ENCODE measurements around the gene SEPTIN1. TPM values are rescaled to one million over a fixed set of nuclear protein-coding genes. Genes with fewer than 3 reads are reported as not detected.

SEPTIN1 gene, protein sequence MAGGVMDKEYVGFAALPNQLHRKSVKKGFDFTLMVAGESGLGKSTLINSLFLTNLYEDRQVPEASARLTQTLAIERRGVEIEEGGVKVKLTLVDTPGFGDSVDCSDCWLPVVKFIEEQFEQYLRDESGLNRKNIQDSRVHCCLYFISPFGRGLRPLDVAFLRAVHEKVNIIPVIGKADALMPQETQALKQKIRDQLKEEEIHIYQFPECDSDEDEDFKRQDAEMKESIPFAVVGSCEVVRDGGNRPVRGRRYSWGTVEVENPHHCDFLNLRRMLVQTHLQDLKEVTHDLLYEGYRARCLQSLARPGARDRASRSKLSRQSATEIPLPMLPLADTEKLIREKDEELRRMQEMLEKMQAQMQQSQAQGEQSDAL
- total RNA-seq (2014; rRNA removed; shearing (Covaris generic)) = 0.23 and 0.45 TPM in 2 replicates

DNA sequence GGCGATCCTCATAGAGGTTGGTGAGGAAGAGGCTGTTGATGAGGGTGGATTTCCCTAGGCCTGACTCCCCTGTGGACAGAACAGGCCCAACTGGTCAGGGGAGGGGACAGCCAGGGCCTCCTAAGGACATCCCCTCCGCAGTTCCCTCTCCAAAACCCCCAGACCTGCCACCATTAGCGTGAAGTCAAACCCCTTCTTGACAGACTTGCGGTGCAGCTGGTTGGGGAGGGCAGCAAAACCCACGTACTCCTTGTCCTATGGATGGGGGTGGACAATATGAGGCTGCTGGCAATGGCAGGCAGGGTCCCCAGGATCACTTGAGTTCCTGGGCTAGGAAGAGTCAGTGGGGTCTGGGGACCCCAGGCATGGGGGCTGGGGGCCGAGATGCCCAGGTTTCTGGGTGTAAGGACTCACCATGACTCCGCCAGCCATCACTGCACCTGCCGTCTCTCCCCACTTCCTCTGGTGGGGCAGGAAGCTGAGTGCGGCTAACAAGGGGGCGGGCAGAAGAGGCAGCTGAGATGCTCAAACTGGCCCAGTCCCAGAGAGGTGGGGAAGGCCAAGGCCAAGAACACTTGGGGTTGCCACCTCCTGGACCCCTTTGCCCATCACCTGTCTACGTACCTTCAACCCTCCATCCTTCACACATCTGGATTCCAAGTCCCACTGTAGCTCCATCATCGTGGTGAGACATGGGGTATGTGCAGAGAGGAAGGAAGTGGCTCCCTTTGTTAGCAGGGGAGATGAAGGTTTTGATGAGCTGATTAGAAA lies at the start of gene SEPTIN1:
SEPTIN1 (minus strand) TSS at position 451 of the 771 bp plus-strand sequence; CDS start at position 432, 19 bp downstream.
- H3K36me3 ChIP-seq = no peaks in the 10 kb centered on the region
- peaks cover under 1% of the 10 kb centered on the region; the same call in 1 of the 2 replicates for H3K4me1 ChIP-seq
- H3K4me3 ChIP-seq = no peak within 1 kb of the TSS
- H3K27ac ChIP-seq = no peak within 1 kb of the TSS
- DNase-seq = no peak
- H3K9me3 ChIP-seq (replicated peaks) = no peaks in the 10 kb centered on the region
- H3K27me3 ChIP-seq = no peaks in the 10 kb centered on the region

DNA sequence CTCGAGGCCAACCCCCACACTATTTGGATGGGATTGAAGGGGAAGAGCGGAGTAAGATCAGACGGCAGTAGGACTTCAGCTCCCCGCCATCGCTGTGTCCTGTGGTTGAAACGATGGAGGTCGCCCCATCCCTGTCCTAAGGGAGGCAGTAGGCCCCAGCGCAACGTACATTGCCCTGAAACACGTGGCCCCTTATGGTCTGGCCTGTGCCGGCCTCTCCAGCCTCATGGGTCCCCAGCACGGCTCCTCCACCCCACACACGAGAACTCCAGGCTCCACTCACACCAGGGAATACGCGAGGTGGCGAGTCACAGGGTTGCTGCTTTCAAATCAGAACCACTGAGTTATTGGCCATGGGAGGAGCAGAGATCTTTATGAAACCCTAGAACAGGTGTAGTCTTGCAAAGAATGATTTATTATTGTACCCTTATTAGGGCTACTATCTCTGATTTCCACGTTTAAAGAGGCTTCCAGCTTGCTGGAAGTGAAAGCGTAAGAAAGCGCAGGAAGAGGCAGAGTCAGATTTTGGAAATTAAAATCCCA lies 48.1 kb upstream of the SEPTIN1 start:
- Histone ChIP-seq H3K27me3 (no peaks in the 10 kb centered on the region), H3K9me3 (replicated peaks) (no peaks in the 10 kb centered on the region), H3K27ac (peak overlapping the region; percentile 5; the same call in 1 of the 2 replicates), H3K4me1 (0 out of 2 replicates have a peak, but pooled peaks cover 5% of the 10 kb centered on the region), H3K4me3 (peak overlapping the region; percentile 73), H3K36me3 (peaks cover 18% of the 10 kb centered on the region)
- peak; percentile 80 to 87 for DNase-seq

DNA sequence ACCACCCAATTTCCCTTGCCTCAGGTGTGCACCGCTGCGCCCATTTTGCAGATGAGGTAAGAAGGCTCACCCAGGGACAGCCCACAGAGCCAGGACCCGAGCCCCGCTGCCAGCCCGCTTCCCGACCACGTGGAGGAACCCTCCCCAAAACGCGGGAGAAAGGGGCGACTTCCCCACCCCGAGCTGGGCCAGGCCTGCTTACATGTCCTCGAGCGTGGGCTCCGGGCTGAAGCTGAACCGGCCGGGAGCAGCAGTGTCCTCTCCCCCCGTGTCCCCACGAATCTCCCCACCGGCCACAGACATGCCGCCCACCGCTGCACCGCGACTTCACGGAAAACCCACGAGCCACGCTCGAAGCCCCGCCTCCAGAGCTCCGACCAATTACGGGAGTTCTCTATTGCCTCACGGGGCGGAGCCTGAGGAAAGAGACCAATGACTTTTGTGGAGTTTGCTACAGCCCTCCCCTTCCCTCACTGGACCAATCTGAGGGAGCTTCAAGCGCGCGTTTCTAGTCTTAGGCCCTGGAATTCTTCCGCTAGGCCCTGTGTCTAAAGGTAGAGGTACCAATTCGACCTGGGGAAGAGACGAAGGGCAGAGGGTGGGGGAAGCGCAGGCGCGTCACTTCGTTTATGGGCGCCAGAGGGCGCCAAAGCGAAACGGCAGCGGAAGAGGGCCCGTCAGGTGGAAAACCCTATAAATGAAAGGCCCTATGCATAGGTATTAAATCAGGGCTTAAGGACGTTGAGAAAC lies 47.5 kb upstream of the SEPTIN1 start, which contains the start of gene DCTPP1:
DCTPP1 (minus strand) TSS at position 353 of the 750 bp plus-strand sequence; CDS start at position 303, 50 bp downstream.
- Histone ChIP-seq H3K27ac (peak within 1 kb of the TSS; percentile 56), H3K4me1 (0 out of 2 replicates have a peak, but pooled peaks cover 5% of the 10 kb centered on the region), H3K27me3 (no peaks in the 10 kb centered on the region), H3K9me3 (replicated peaks) (no peaks in the 10 kb centered on the region), H3K36me3 (peaks cover 21% of the 10 kb centered on the region), H3K4me3 (peak within 1 kb of the TSS; percentile 73)
- DNase-seq = peak; percentile 98 to 100

DNA sequence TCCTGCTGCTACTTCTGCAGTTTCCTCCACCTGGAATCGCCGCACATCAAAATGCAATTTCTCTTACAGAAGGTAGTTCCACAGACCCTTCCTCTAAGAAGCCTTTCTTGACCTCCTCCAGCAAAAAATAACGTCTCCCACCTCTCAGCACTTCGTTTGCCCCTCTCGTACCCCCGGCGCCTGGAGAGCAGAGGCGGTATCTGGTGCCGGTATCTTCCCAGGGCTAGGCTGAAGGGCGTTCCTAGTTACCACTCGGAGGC lies 47.0 kb upstream of the SEPTIN1 start:
- Histone ChIP-seq H3K4me3 (peak overlapping the region; percentile 73), H3K27me3 (no peaks in the 10 kb centered on the region), H3K27ac (peak overlapping the region; percentile 56), H3K4me1 (0 out of 2 replicates have a peak, but pooled peaks cover 5% of the 10 kb centered on the region), H3K9me3 (replicated peaks) (no peaks in the 10 kb centered on the region), H3K36me3 (peaks cover 26% of the 10 kb centered on the region)
- no peak for DNase-seq

DNA sequence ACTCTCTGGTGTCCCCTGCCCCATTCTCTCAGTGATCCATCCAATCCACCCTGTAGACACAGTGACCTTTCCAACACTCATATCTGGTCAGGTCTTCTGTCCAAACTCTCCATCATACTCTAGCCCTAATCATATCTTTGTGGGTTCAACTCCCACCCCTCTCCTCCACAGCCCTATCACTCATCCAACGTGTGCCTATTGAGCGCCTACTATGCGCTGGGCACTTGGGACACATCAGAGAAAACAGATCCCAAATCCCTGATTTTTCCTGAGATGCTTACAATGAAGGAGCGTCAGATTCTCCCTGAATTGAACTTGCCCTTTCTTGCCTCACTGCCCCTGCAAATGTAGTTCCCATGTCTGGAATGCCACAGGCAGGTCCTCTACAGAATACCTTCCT lies 45.7 kb upstream of the SEPTIN1 start:
- Histone ChIP-seq H3K27ac (no peak overlapping the region), H3K27me3 (no peaks in the 10 kb centered on the region), H3K4me1 (0 out of 2 replicates have a peak, but pooled peaks cover 5% of the 10 kb centered on the region), H3K4me3 (no peak overlapping the region), H3K9me3 (replicated peaks) (no peaks in the 10 kb centered on the region), H3K36me3 (peaks cover 36% of the 10 kb centered on the region)
- DNase-seq = no peak

DNA sequence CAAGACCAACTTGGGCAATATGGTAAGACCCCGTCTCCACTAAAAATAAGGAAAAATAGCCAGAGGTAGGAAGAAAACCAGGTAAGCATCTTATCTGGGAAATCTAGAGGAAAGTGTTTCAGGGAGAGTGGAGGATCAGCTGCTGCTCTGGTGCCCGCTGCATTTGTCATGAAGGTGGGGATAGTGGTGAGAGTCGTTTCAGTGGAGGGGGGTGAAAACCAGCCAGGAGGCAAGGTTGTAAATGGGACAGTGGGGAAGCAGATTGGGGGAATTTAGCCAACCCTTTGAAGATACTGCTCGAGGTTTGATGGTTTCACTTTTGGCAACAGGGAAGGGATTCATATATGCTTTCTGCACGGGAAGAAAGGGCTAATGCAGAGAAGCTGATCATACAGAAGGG lies 38.6 kb upstream of the SEPTIN1 start:
- H3K36me3 ChIP-seq = peaks cover 57% of the 10 kb centered on the region

DNA sequence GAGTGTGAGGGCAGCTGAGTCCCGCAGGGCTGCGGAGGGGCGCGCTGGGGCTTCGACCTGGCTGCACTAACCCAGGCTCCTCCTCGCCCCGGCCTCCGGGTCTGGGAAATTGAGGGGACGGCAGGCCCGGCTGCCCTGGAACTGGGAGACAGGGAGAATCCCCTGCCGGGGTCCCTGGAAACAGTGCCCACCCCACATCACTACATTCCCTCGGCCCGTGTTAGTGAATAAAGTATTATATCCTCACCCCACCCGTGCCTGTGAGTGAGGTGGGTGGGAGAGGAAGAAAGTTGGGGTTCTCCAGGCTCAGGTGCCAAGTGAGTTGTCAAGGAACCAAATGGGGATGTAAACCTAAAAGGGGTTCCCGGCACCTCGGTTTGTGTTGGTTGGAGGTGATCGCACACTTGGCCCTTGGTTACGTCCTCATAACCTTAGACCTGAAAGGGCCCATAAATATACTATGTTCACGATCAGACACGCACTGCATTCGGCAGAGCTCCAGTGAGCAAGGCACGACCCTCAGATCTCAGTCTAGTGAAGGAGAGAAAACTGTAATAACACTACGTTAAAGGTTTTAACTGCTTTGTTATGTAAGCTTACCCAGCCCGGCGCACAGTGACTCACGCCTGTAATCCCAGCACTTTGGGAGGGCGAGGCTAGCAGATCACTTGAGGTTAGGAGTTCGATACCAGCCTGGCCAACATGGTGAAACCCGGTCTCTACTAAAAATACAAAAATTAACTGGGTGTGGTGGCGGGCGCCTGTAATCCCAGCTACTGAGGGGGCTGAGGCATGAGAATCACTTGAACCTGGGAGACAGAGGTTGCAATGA lies 36.2 kb upstream of the SEPTIN1 start:
- Histone ChIP-seq H3K4me3 (no peak overlapping the region), H3K36me3 (peaks cover 49% of the 10 kb centered on the region), H3K27ac (no peak overlapping the region)

More for the DNA sequence above, 38.6 kb upstream of the SEPTIN1 start:
- no peaks in the 10 kb centered on the region for H3K4me1 ChIP-seq
- no peak for DNase-seq
- H3K27ac ChIP-seq = no peak overlapping the region
- H3K4me3 ChIP-seq = no peak overlapping the region
- no peaks in the 10 kb centered on the region for H3K27me3 ChIP-seq
- no peaks in the 10 kb centered on the region for H3K9me3 ChIP-seq (replicated peaks)

DNA sequence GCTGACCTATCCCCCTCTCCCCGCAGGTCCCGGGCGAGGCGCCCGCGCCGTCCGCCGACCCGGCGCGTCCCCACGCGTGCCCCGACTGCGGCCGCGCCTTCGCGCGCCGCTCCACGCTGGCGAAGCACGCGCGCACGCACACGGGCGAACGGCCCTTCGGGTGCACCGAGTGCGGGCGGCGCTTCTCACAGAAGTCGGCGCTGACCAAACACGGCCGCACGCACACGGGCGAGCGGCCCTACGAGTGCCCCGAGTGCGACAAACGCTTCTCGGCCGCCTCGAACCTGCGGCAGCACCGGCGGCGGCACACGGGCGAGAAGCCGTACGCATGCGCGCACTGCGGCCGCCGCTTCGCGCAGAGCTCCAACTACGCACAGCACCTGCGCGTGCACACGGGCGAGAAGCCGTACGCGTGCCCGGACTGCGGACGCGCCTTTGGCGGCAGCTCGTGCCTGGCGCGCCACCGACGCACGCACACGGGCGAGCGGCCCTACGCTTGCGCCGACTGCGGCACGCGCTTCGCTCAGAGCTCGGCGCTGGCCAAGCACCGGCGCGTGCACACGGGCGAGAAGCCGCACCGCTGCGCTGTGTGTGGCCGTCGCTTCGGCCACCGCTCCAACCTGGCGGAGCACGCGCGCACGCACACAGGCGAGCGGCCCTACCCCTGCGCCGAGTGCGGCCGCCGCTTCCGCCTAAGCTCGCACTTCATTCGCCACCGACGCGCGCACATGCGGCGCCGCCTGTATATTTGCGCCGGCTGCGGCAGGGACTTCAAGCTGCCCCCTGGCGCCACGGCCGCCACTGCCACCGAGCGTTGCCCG lies 35.4 kb upstream of the SEPTIN1 start:
- Histone ChIP-seq H3K27me3 (no peaks in the 10 kb centered on the region), H3K27ac (no peak overlapping the region), H3K36me3 (peaks cover 49% of the 10 kb centered on the region), H3K4me1 (no peaks in the 10 kb centered on the region), H3K4me3 (no peak overlapping the region), H3K9me3 (replicated peaks) (no peaks in the 10 kb centered on the region)
- no peak for DNase-seq

More for the DNA sequence above, 36.2 kb upstream of the SEPTIN1 start:
- H3K27me3 ChIP-seq = no peaks in the 10 kb centered on the region
- no peak for DNase-seq
- no peaks in the 10 kb centered on the region for H3K9me3 ChIP-seq (replicated peaks)
- no peaks in the 10 kb centered on the region for H3K4me1 ChIP-seq

DNA sequence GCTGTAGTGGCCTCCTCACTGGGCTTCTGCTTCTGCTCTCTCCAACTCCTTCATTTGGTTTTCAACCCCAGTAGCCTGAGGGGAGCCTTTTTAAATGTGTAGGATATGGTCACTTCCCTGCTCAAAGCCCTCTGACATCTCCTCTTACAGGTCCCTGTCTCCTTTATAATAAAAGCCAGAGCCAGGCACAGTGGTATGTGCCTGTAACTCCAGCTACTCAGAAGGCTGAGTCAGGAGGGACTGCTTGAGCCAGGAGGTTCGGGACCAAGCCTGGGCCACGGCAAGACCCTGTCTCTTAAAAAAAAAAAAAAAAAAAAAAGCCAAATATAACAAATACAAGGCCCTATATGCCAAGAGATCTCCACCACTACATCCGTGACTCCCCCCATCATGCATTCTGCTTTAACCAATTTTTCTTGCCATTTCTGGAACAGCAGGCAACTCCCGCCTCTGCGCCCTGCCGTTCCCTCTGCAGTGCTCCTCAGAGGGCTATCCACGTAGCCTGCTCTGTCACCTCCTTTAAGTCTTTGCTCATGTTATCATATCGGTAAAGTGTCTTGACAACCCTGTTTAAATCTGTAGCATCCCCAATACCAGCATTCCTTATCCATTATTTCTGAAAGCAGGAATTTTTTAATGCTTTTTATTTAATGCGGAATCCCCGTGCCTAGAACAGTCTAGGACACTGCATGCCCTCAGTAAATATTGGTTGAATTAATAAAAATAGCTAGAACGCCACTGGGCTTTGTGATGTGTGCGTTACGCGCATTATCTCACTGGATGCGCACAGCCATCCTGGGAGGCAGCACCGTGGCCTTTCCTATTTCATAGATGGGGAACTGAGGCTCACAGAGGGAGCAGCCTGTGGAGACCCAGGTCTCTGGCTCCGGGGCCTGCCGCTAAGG lies 34.5 kb upstream of the SEPTIN1 start:
- Histone ChIP-seq H3K27me3 (no peaks in the 10 kb centered on the region), H3K27ac (no peak overlapping the region), H3K9me3 (replicated peaks) (no peaks in the 10 kb centered on the region), H3K4me1 (no peaks in the 10 kb centered on the region), H3K4me3 (no peak overlapping the region), H3K36me3 (peaks cover 46% of the 10 kb centered on the region)
- DNase-seq = no peak

DNA sequence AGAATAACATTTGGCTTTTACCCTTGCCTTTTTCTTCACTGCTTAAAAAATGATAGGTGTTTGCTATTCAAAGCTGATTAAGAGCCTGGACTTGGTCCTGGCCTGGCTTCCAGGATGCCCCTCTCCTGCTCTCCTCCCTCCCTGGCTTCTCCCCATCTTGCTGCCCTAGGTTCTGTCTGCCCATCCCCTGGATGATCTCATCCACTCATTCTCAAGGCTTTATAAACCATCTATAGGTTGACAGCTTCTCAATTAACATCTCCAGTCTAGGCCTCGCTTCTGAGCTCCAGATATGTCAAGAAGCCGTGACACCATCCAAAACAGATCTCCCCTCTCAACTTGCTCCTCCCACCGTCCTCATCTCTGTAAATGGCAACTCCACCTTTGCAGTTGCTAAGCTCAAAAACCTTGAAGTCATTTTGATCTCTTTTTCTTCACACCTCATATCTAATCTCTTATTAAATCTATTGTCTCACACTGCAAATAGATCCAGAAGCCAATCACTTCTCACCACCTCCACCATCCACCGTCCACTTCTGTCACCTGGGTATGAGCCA lies 33.8 kb upstream of the SEPTIN1 start:
- H3K9me3 ChIP-seq (replicated peaks) = no peaks in the 10 kb centered on the region
- no peak overlapping the region for H3K4me3 ChIP-seq
- DNase-seq = no peak
- no peak overlapping the region for H3K27ac ChIP-seq
- H3K36me3 ChIP-seq = peaks cover 46% of the 10 kb centered on the region
- H3K27me3 ChIP-seq = no peaks in the 10 kb centered on the region
- H3K4me1 ChIP-seq = no peaks in the 10 kb centered on the region

DNA sequence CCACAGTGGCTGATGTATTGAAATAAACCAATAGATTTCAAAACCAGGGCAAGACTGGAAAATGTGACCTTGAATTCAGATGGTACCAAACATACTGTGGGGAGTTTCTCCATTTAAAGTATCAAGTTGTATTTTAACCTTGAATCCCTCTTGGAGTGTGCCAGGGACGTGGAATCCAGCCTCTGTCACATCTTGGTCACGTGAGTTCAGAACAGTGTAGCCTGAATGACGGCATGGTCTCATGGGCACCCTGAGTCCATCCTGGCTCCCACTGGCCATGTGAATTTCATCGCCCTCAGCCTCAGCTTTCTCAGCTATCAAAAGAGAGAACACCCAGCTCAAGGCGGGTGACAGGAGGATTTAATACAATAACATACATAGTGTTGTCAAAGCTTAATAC lies 31.8 kb upstream of the SEPTIN1 start:
- no peaks in the 10 kb centered on the region for H3K4me1 ChIP-seq
- H3K27ac ChIP-seq = no peak overlapping the region
- H3K9me3 ChIP-seq (replicated peaks) = no peaks in the 10 kb centered on the region
- H3K4me3 ChIP-seq = no peak overlapping the region
- peaks cover 38% of the 10 kb centered on the region for H3K36me3 ChIP-seq
- H3K27me3 ChIP-seq = no peaks in the 10 kb centered on the region
- DNase-seq = no peak

All from SJCRH30 (cell line).